Esophagus squamous epithelium (tissue), 5 donors: ENCODE measurements around the gene TRIM31. TPM values are rescaled to one million over a fixed set of nuclear protein-coding genes. Genes with fewer than 3 reads are reported as not detected.

Source experiments
- DNase-seq: peaks from one replicate; lab custom pipeline; 2025; lab: John Stamatoyannopoulos, UW
- H3K27ac ChIP-seq, 4 donors: fragments of 200-600 bp; sonication (generic); one replicate each; pipeline ENCODE4 v1.5.1; 2016 to 2019; ENCODE audit warnings: mild to moderate bottlenecking in 1 of 4
- H3K27me3 ChIP-seq, 4 donors: fragments of 200-600 bp; sonication (generic); 1 replicate in 3 of 4; 2 replicates in 1 of 4; pipeline versions ENCODE4 v1.5.1 to v1.6.0; 2017 to 2021; ENCODE audit warnings: antibody characterized with exemption in 1 of 4
- H3K36me3 ChIP-seq, 3 donors: fragments of 200-600 bp; sonication (generic); one replicate each; pipeline ENCODE4 v1.5.1; 2016 to 2019
- H3K4me1 ChIP-seq, 3 donors: fragments of 200-600 bp; sonication (generic); one replicate each; pipeline ENCODE4 v1.5.1; 2017 to 2019
- H3K4me3 ChIP-seq, 4 donors: fragments of 200-600 bp; sonication (generic); 1 replicate in 3 of 4; 2 replicates in 1 of 4; pipeline ENCODE4 v1.5.1; 2016 to 2019; ENCODE audit warnings: mild to moderate bottlenecking in 2 of 4, moderate library complexity in 1 of 4
- H3K9me3 ChIP-seq, 3 donors: fragments of 200-600 bp; sonication (generic); one replicate each; pipeline ENCODE4 v1.5.1; 2016 to 2019
- POLR2A ChIP-seq, 4 donors: fragments of 450-650 bp; IDR thresholded peaks; one replicate each; pipeline ENCODE4 v1.6.1; 2017; ENCODE audit warnings: antibody characterized with exemption in 4 of 4, mild to moderate bottlenecking in 4 of 4, moderate library complexity in 3 of 4
- WGBS, 2 donors: methylation state at CpG; one replicate each; pipeline ENCODE4 v1.1.5; 2018; 5-methylcytosine and 5-hydroxymethylcytosine counted together
- intact Hi-C: fragments of 100-400 bp; cut with DNase I; formaldehyde crosslinking; loops from one replicate; pipeline ENCODE4 v1.15.0; 2022
- total RNA-seq, 4 donors: library from RNA; depleted of rRNA; stranded (reverse); fragments of >200 nt; gene quantifications; one replicate each; pipeline ENCODE4 v1.1.0, GENCODE V29; 2016
- TF ChIP-seq, protein P1 (sequence below), 6 experiments: fragments of 450-650 bp in 4 of 6; fragments of 200-600 bp in 2 of 6; sonication (generic) in 2 of 6; IDR thresholded peaks; one replicate each; pipeline ENCODE4 v1.5.1; 2016 to 2019; ENCODE audit warnings: antibody characterized with exemption in 6 of 6, mild to moderate bottlenecking in 4 of 6, moderate library complexity in 4 of 6
- donor health status: DM: yes; HTN: yes; CAD: no.

Gene TRIM31
- total RNA-seq, 4 donors from 2014 or later: 0.23 TPM; not detected in 3

DNA sequence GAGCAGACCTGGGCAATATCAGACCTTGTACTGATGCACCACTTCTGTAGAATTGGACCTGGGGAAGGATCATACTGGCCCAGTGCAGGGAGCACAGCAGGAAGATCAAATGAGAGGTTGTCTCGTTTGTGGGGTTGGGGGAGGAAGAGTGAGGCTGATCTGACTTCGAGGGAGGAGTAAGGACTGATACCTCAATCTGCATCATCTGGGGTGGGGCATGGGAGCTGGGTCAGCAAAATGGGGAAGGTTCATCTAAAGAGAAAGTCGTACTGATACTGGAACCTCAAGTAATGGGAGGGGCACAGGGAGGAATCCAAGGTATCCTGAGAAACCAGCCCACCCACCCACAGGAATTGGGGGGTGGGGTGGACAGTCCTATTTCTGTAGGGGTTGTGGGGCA, 41.0 kb downstream of the TRIM31 start:
- peaks cover 0 to 44% (median 3%) of the 10 kb centered on the region in 3 donors for H3K36me3 ChIP-seq
- 62 to 74% methylated on average over 3 of the region's 3 CpGs for WGBS, 2 donors
- DNase-seq: no peak
- no peak overlapping the region for H3K4me3 ChIP-seq
- H3K9me3 ChIP-seq: no peaks in the 10 kb centered on the region
- peaks cover 0 to 61% (median 5%) of the 10 kb centered on the region in 4 donors for H3K27me3 ChIP-seq
- peaks cover 18 to 70% (median 27%) of the 10 kb centered on the region in 3 donors for H3K4me1 ChIP-seq
- H3K27ac ChIP-seq: no peak overlapping the region
- intact Hi-C loops: no loop called here
- no peak for TF ChIP-seq POLR2A (IDR thresholded peaks at IDR 0.05)
- TF ChIP-seq, protein P1, sequence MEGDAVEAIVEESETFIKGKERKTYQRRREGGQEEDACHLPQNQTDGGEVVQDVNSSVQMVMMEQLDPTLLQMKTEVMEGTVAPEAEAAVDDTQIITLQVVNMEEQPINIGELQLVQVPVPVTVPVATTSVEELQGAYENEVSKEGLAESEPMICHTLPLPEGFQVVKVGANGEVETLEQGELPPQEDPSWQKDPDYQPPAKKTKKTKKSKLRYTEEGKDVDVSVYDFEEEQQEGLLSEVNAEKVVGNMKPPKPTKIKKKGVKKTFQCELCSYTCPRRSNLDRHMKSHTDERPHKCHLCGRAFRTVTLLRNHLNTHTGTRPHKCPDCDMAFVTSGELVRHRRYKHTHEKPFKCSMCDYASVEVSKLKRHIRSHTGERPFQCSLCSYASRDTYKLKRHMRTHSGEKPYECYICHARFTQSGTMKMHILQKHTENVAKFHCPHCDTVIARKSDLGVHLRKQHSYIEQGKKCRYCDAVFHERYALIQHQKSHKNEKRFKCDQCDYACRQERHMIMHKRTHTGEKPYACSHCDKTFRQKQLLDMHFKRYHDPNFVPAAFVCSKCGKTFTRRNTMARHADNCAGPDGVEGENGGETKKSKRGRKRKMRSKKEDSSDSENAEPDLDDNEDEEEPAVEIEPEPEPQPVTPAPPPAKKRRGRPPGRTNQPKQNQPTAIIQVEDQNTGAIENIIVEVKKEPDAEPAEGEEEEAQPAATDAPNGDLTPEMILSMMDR (IDR thresholded peaks at IDR 0.05): no peak

DNA sequence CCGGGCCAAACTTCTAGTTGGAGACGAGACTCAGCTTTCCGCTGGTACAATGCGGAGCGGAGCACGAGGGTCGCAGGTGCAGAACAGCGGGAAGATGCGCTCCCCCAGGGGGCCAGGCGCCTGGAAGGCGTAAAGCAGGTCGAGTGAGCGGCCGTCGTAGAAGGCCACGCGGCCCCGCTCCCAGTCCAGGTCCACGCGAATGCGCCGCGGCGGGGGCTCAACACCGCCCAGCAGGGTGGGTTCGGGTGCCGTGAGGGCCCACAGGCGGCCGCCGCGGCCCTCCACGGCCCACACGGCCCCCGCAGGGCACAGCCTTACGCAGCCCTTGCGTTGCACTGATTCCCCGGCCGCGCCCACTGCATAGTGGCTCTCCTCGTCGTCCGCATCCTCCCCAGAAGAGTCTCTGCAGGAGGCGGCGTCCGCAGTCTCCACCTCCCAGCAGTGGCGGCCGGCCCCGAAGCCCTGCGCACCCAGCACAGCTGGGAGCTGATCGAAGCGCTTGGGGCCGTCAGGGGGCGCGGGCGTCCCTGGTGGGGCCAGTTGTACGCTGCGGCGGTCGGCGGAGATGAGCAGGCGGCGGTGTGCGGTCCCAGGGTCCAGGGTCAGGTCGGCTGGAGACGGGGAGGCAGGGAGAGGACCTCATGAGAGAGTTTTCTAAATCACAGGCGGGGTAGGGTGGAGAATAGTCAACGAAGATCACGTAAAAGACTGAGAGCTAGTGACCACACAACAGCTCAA, 41.6 kb downstream of the TRIM31 start:
- peaks cover 18 to 67% (median 27%) of the 10 kb centered on the region in 3 donors for H3K4me1 ChIP-seq
- intact Hi-C loops: no loop called here
- WGBS, 2 donors: 65 to 66% methylated on average over 24 to 34 of the region's 68 CpGs
- peaks cover 0 to 44% (median 3%) of the 10 kb centered on the region in 3 donors for H3K36me3 ChIP-seq
- DNase-seq: no peak
- H3K27me3 ChIP-seq: peaks cover 0 to 59% (median 5%) of the 10 kb centered on the region in 4 donors
- peak overlapping the region in 2 of 4 donors; percentile 7 to 13 for H3K4me3 ChIP-seq
- TF ChIP-seq, protein P1 (IDR thresholded peaks at IDR 0.05): no peak
- TF ChIP-seq POLR2A (IDR thresholded peaks at IDR 0.05): no peak
- no peaks in the 10 kb centered on the region for H3K9me3 ChIP-seq
- no peak overlapping the region for H3K27ac ChIP-seq

DNA sequence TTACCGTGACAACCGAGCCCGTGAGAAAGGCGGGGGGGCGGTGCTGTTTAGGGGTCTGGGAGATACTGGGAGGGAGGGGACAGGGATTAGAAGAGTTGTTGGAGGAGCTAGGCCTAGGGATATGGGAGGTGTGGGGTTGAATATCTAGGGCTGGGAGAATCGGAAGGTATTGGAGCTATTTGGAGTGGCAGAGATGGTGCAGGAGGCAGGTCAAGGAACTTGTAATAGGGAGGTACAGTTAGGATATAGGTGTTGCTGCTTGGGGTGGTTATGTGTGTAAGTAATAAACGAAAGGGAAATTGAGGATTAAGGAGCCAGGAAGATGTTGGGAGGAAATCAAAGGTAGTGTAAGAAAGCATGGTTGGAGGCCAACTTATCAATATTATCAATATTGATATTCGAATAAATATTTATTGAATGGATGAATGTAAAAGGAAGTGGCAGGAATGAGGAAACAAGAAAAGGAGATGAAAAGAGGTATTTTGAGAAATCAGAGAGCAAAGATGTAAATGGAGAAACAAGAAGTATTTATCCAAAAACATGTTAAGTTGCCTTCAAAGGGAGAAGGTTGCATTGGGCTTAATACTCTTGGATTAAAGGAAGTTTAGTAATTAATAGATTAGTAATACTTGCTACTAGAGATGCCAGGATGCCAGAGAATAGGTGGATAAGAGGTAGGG, 45.3 kb downstream of the TRIM31 start:
- peaks cover 14 to 58% (median 17%) of the 10 kb centered on the region in 3 donors for H3K4me1 ChIP-seq
- intact Hi-C loops: no loop called here
- no peak for DNase-seq
- TF ChIP-seq, protein P1 (IDR thresholded peaks at IDR 0.05): no peak
- TF ChIP-seq POLR2A (IDR thresholded peaks at IDR 0.05): no peak
- H3K27me3 ChIP-seq: peaks cover 0 to 23% (median 0%) of the 10 kb centered on the region in 4 donors
- peak overlapping the region; percentile 54 to 88 (median 77) for H3K4me3 ChIP-seq
- peak overlapping the region; percentile 88 to 97 (median 94) for H3K27ac ChIP-seq
- no peaks in the 10 kb centered on the region for H3K9me3 ChIP-seq
- peaks cover 0 to 59% (median 3%) of the 10 kb centered on the region in 3 donors for H3K36me3 ChIP-seq
- 5 to 8% methylated on average over 7 to 8 of the region's 8 CpGs for WGBS, 2 donors

DNA sequence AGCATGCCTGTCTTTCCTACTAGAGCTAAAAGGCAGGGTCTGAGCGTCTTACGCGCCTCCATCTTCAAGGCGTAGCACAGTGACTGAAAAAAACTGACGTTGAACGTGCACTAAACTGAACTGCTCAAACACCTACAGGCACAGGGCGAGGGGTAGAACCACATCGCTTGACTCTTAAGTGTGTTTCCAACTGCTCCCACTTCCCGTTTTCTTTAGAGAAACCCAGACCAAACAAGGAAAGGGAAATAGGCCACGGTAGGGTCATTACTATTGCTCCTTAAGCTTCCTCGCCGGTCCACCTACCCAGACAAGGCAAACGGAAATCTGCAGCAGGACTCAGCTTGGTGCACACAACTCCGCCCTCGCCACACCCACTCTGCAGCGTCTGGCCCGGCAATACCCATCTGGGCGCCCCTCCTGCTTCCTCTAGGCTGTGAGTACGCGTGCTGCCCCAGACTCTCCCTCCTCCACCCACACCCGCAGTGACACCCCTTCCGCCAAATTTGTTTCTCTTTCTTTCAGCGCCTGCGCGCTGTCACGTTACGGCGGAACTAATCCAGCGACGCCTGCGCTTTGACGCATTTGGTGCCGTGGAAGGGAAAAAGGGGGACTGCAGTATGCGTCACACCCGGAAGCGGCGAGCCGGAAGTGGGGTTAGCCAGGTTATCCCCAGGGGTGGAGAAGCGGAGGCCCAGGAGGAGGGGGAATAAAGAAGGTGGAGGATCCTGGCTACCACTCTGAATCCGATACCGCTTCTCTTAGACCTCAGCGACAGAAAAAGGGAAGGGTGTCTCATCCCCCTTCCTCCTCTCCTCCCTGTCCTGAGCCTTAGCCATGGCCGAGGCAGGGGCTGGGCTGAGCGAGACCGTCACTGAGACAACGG, 46.1 kb downstream of the TRIM31 start, which contains the start of gene PPP1R11:
PPP1R11 (plus strand) TSS at position 622 of the 883 bp plus-strand sequence; CDS start at position 835, 213 bp downstream.
- TF ChIP-seq, protein P1 (IDR thresholded peaks at IDR 0.05): peak in 1 of 6 experiments; percentile 50
- peak in 3 of 4 donors; percentile 74 to 91 (median 84) for TF ChIP-seq POLR2A (IDR thresholded peaks at IDR 0.05)
- H3K4me1 ChIP-seq: peaks cover 17 to 64% (median 22%) of the 10 kb centered on the region in 3 donors

More for the DNA sequence above, 46.1 kb downstream of the TRIM31 start, which contains the start of gene PPP1R11:
- Histone ChIP-seq H3K4me3 (peak within 1 kb of the TSS; percentile 54 to 88 (median 77)), H3K9me3 (no peaks in the 10 kb centered on the region), H3K36me3 (peaks cover 0 to 52% (median 3%) of the 10 kb centered on the region in 3 donors), H3K27me3 (peaks cover 0 to 15% (median 0%) of the 10 kb centered on the region in 4 donors), H3K27ac (peak within 1 kb of the TSS; percentile 88 to 97 (median 94))
- 0 to 1% methylated on average over 31 to 36 of the region's 46 CpGs for WGBS, 2 donors
- intact Hi-C loops: no loop called here
- DNase-seq: peak; percentile 98
